Neural progenitor cell (in vitro differentiated cells): ENCODE measurements around the gene SPP1. TPM values are rescaled to one million over a fixed set of nuclear protein-coding genes. Genes with fewer than 3 reads are reported as not detected.

Source experiments
- DNase-seq: peaks from one replicate; pipeline ENCODE4 v3.0.0-alpha.2; 2016; ENCODE audit warnings: low spot score
- H2AFZ ChIP-seq: fragments of 200-600 bp; sonication (generic); replicated peaks from 2 replicates; pipeline ENCODE4 v1.6.1; 2016; ENCODE audit warnings: antibody characterized with exemption
- H3F3A ChIP-seq: fragments of 200-600 bp; sonication (generic); 2 replicates; pipeline ENCODE4 v1.6.1; 2016; ENCODE audit warnings: antibody characterized with exemption, low read depth
- H3K27ac ChIP-seq: fragments of 200-600 bp; sonication (generic); 2 replicates; pipeline ENCODE4 v1.5.1; 2016; ENCODE audit warnings: mild to moderate bottlenecking
- H3K27me3 ChIP-seq: fragments of 200-600 bp; sonication (generic); 2 replicates; pipeline ENCODE4 v1.6.1; 2016; ENCODE audit warnings: mild to moderate bottlenecking, moderate library complexity
- H3K36me3 ChIP-seq: fragments of 200-600 bp; sonication (generic); 2 replicates; pipeline ENCODE4 v1.5.1; 2016
- H3K4me1 ChIP-seq: fragments of 200-600 bp; sonication (generic); 2 replicates; pipeline ENCODE4 v1.6.1; 2016; ENCODE audit warnings: mixed run types
- H3K4me2 ChIP-seq: fragments of 200-600 bp; sonication (generic); 2 replicates; pipeline ENCODE4 v1.6.1; 2016
- H3K4me3 ChIP-seq: fragments of 200-600 bp; sonication (generic); 2 replicates; pipeline ENCODE4 v1.5.1; 2016
- H3K79me2 ChIP-seq: fragments of 200-600 bp; sonication (generic); 2 replicates; pipeline ENCODE4 v1.6.1; 2016; ENCODE audit warnings: low read depth
- H3K9ac ChIP-seq: fragments of 200-600 bp; sonication (generic); 2 replicates; pipeline ENCODE4 v1.6.1; 2016
- H3K9me3 ChIP-seq: fragments of 200-600 bp; sonication (generic); 2 replicates; pipeline ENCODE4 v1.5.1; 2016; ENCODE audit warnings: low read depth
- H4K20me1 ChIP-seq: fragments of 200-600 bp; sonication (generic); 2 replicates; pipeline ENCODE4 v1.6.1; 2016; ENCODE audit warnings: low read depth
- H3K27ac Mint-ChIP-seq: 3 replicates; pipeline ENCODE4 v1.8.0; 2021; ENCODE audit warnings: mixed read lengths
- H3K27me3 Mint-ChIP-seq: 2 replicates; pipeline ENCODE4 v1.8.0; 2022; ENCODE audit warnings: low read depth, mild to moderate bottlenecking, inconsistent platforms, moderate library complexity, mixed read lengths; ENCODE audit not compliant: insufficient read depth
- H3K36me3 Mint-ChIP-seq: 3 replicates; pipeline ENCODE4 v1.8.0; 2021; ENCODE audit warnings: mixed read lengths
- H3K4me1 Mint-ChIP-seq: 3 replicates; pipeline ENCODE4 v1.8.0; 2021; ENCODE audit warnings: mixed read lengths
- H3K4me3 Mint-ChIP-seq: 3 replicates; pipeline ENCODE4 v1.8.0; 2021; ENCODE audit warnings: mild to moderate bottlenecking, moderate library complexity, mixed read lengths
- H3K9me3 Mint-ChIP-seq: 3 replicates; pipeline ENCODE4 v1.8.0; 2020; ENCODE audit warnings: mixed read lengths
- EZH2 ChIP-seq: fragments of 200-600 bp; sonication (generic); IDR thresholded peaks from 2 replicates; pipeline ENCODE4 v1.6.1; 2017; ENCODE audit warnings: antibody characterized with exemption, mild to moderate bottlenecking, moderate library complexity
- EZH2phosphoT487 ChIP-seq: fragments of 200-600 bp; sonication (generic); IDR thresholded peaks from 2 replicates; pipeline ENCODE4 v1.6.1; 2017; ENCODE audit warnings: antibody characterized with exemption
- total RNA-seq: library from RNA; depleted of rRNA; stranded (reverse); fragments of >200 nt; gene quantifications from 2 replicates; pipeline ENCODE4 v1.2.3, GENCODE V29; 2015; ENCODE audit warnings: low replicate concordance
- TF ChIP-seq, protein P1 (sequence below): fragments of 200-600 bp; sonication (generic); IDR thresholded peaks from 2 replicates; pipeline ENCODE4 v1.5.1; 2017; ENCODE audit warnings: antibody characterized with exemption, mild to moderate bottlenecking

The SPP1 gene
- total RNA-seq, 1 donor from 2014 or later: 0.54 TPM

DNA sequence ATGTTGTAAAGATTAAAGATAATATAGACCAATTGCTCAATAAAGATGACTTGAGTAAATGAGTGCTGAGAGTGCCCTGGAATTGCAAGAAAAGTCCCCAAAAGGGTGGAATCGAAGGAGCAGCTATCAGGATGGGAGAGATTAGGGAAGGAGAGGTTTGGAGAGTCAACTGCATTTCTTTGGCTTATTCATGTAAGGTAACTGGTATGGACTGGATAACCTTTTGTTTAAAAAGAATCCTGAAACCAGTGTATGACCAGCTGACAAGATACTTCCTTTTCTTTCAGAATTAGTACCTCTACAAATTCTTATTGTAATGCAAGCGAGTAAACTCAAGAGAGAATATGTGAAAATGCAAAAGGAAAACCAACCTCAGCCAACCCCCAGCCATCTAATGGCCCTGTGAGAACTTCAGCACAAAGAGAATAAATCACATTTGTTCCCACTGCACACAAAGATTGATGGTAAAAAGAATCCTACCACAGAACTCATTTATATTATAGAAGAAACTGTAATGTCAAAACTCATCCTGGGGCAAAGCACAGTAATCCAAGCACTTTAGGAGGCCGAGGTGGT, 24.5 kb upstream of the SPP1 start:
- Mint-ChIP-seq H3K4me3 (no peak overlapping the region), H3K9me3 (no peaks in the 10 kb centered on the region), H3K36me3 (no peaks in the 10 kb centered on the region), H3K27me3 (peaks cover 3% of the 10 kb centered on the region), H3K27ac (no peak overlapping the region), H3K4me1 (peaks cover 11% of the 10 kb centered on the region)
- Histone ChIP-seq H3K79me2 (no peaks in the 10 kb centered on the region), H3F3A (no peaks in the 10 kb centered on the region), H3K9ac (no peak overlapping the region), H3K36me3 (no peaks in the 10 kb centered on the region), H2AFZ (no peak overlapping the region), H4K20me1 (no peaks in the 10 kb centered on the region), H3K27ac (no peak overlapping the region), H3K4me1 (no peaks in the 10 kb centered on the region), H3K27me3 (no peaks in the 10 kb centered on the region), H3K4me3 (no peak overlapping the region), H3K4me2 (no peak overlapping the region), H3K9me3 (no peaks in the 10 kb centered on the region)
- DNase-seq: no peak
- TF ChIP-seq EZH2: no peak
- TF ChIP-seq, protein P1, sequence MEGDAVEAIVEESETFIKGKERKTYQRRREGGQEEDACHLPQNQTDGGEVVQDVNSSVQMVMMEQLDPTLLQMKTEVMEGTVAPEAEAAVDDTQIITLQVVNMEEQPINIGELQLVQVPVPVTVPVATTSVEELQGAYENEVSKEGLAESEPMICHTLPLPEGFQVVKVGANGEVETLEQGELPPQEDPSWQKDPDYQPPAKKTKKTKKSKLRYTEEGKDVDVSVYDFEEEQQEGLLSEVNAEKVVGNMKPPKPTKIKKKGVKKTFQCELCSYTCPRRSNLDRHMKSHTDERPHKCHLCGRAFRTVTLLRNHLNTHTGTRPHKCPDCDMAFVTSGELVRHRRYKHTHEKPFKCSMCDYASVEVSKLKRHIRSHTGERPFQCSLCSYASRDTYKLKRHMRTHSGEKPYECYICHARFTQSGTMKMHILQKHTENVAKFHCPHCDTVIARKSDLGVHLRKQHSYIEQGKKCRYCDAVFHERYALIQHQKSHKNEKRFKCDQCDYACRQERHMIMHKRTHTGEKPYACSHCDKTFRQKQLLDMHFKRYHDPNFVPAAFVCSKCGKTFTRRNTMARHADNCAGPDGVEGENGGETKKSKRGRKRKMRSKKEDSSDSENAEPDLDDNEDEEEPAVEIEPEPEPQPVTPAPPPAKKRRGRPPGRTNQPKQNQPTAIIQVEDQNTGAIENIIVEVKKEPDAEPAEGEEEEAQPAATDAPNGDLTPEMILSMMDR: no peak
- TF ChIP-seq EZH2phosphoT487: no peak

DNA sequence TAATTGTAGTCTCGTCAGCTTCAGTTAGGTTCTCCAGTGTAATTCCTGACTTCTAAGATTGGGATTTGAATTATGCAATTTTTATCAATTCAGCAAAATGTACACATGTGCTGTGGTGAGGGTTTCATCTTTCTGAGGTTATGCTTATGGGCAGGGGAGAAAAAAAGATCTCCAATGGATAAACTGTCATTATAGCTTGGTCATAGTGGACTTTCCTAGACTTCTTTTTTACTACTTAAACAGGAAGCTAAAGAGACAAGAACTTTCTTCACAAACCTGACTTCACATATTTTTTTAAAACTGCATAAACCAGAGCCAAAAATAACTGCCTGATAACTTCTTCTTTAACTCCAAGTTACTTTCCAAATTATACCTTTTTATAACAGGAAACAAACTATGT, 21.7 kb upstream of the SPP1 start:
- Histone ChIP-seq H3K4me1 (no peaks in the 10 kb centered on the region), H4K20me1 (no peaks in the 10 kb centered on the region), H3K36me3 (no peaks in the 10 kb centered on the region), H3K27me3 (no peaks in the 10 kb centered on the region), H3F3A (no peaks in the 10 kb centered on the region), H3K79me2 (no peaks in the 10 kb centered on the region), H3K4me2 (no peak overlapping the region), H3K4me3 (no peak overlapping the region), H3K27ac (no peak overlapping the region), H3K9ac (no peak overlapping the region), H3K9me3 (no peaks in the 10 kb centered on the region), H2AFZ (no peak overlapping the region)
- TF ChIP-seq, protein P1: no peak
- no peak for TF ChIP-seq EZH2phosphoT487
- no peak for TF ChIP-seq EZH2
- peaks cover 11% of the 10 kb centered on the region for H3K4me1 Mint-ChIP-seq
- no peaks in the 10 kb centered on the region for H3K9me3 Mint-ChIP-seq
- H3K27me3 Mint-ChIP-seq: peaks cover 5% of the 10 kb centered on the region
- H3K4me3 Mint-ChIP-seq: no peak overlapping the region
- no peak overlapping the region for H3K27ac Mint-ChIP-seq
- no peak for DNase-seq
- H3K36me3 Mint-ChIP-seq: no peaks in the 10 kb centered on the region

DNA sequence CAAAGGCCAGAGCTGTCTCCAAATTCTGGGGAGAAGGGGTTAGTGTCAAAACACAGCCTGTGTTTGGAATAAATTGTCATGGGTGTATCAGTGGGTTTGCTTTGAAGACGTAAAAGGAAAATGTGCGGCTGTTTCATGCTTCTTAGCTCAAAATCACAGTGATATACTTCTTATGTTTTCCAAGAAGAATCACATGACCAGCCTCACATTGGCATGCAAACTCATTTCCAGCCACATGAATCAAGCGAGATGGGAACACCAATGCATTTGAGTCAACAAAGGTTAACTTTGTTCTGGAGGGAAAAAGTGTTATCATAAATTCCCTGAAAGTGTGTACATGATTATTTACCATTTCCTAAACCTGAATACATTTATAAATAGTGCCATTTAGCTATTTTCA, 19.0 kb upstream of the SPP1 start:
- Histone ChIP-seq H3K27me3 (no peaks in the 10 kb centered on the region), H3K27ac (no peak overlapping the region), H3K4me1 (no peaks in the 10 kb centered on the region), H2AFZ (no peak overlapping the region), H3F3A (no peaks in the 10 kb centered on the region), H3K79me2 (no peaks in the 10 kb centered on the region), H3K4me2 (no peak overlapping the region), H3K9ac (no peak overlapping the region), H4K20me1 (no peaks in the 10 kb centered on the region), H3K4me3 (no peak overlapping the region), H3K9me3 (no peaks in the 10 kb centered on the region), H3K36me3 (no peaks in the 10 kb centered on the region)
- Mint-ChIP-seq H3K27ac (no peak overlapping the region), H3K4me1 (peaks cover 6% of the 10 kb centered on the region), H3K4me3 (no peak overlapping the region), H3K36me3 (no peaks in the 10 kb centered on the region), H3K27me3 (peaks cover 5% of the 10 kb centered on the region), H3K9me3 (peaks cover 4% of the 10 kb centered on the region)
- DNase-seq: no peak
- TF ChIP-seq EZH2phosphoT487 (no peak), EZH2 (no peak)
- TF ChIP-seq, protein P1: no peak
